ENCODE measurements around the gene ASPSCR1.

ASPSCR1 gene

DNA sequence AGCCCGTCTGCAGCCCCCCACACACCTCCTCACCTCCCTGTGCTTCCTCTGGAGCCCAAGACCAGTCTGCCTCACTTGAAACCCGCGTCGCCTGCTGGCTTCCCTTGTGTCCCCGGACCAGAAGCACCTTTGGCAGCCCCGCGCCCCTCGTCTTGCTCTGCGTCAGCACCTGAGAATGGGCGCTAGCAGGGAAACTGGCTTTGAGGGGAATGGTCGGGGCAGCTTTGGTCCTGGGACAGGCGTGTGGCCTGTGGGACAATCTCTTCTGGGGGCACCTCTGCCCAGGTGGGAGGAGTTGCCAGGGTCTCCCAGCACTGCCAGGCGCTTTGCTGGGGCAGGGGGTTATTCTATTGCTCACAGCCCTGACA is 46.3 kb upstream of the ASPSCR1 start:
- TF ChIP-seq, protein P1, sequence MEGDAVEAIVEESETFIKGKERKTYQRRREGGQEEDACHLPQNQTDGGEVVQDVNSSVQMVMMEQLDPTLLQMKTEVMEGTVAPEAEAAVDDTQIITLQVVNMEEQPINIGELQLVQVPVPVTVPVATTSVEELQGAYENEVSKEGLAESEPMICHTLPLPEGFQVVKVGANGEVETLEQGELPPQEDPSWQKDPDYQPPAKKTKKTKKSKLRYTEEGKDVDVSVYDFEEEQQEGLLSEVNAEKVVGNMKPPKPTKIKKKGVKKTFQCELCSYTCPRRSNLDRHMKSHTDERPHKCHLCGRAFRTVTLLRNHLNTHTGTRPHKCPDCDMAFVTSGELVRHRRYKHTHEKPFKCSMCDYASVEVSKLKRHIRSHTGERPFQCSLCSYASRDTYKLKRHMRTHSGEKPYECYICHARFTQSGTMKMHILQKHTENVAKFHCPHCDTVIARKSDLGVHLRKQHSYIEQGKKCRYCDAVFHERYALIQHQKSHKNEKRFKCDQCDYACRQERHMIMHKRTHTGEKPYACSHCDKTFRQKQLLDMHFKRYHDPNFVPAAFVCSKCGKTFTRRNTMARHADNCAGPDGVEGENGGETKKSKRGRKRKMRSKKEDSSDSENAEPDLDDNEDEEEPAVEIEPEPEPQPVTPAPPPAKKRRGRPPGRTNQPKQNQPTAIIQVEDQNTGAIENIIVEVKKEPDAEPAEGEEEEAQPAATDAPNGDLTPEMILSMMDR (conservative IDR thresholded peaks at IDR 0.05; ENCODE audit: low read depth, low read length), result no peak
- DNase-seq (ENCODE audit: low read depth), result no peak
- H3K4me3 ChIP-seq (ENCODE audit: low read length), result no peak overlapping the region

DNA sequence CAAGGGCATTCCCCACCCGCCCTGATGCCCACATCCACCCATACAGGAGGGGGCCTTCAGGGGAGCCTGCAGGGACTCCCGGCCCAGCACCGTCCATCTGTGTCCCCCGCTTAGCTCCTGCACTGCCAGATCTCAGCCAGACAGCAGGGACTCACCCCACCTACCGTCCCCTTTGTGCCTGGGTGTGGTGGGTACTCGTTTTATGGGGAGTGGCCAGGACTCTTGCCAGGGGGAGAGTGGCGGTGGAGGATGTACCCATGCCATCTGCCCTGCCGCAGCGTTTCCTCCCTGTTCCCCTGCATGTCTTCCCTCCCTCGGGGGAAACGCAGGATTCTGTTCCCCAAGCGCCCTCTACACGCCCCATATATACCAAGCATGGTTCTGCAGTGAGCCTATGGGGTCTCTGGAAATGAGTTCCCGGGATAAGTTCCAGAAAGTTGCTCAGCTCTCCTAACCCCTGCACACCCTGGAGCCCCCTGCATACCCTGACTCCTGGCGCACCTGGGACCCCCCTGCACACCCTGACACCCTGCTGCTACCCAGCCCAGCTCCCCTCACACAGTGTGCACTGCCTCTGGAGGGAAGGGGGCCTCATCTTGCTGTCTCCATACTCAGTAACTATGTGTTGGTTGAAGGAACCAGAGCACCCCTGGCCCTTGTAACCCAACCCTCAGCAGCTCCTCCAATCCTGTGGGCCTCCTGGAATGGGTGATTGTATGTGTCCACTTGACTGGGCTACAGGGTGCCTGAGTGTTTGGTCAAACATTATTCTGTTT is 45.7 kb upstream of the ASPSCR1 start:
- no peak overlapping the region for H3K4me3 ChIP-seq (ENCODE audit: low read length)
- DNase-seq (ENCODE audit: low read depth), result no peak
- TF ChIP-seq, protein P1 (conservative IDR thresholded peaks at IDR 0.05; ENCODE audit: low read depth, low read length), result no peak

DNA sequence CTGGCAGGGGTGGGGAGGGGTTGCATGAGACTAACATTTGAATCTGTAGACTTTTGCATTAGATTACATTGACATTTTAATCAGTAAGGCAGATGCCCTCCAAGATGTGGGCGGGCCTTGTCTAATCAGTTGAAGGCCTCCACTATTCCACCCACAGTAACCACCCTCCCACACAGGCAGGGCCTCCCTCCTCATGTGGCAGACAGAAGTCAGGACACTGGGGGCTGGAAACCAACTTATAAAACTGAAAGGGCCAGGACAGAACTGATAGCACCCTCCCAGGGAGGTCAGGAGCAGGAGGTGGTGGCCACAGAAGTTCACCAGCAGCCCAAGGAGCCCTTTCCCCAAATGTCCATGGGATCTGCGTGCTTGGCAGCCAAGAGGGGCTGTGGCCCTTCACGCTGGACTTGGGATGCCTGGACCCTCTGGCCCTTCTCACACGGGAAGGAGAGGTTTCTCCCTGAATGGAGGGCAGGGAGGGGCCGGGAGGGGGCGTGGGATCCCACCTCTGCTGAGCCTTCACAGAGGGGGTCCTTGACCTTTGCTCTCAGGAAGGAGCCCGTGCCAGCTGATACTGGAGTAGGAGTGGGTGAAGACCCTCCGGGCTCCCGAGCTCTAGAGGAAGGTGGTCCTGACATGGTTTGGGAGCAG is 45.0 kb upstream of the ASPSCR1 start:
- TF ChIP-seq, protein P1 (conservative IDR thresholded peaks at IDR 0.05; ENCODE audit: low read depth, low read length), result no peak
- DNase-seq (ENCODE audit: low read depth), result no peak
- no peak overlapping the region for H3K4me3 ChIP-seq (ENCODE audit: low read length)

DNA sequence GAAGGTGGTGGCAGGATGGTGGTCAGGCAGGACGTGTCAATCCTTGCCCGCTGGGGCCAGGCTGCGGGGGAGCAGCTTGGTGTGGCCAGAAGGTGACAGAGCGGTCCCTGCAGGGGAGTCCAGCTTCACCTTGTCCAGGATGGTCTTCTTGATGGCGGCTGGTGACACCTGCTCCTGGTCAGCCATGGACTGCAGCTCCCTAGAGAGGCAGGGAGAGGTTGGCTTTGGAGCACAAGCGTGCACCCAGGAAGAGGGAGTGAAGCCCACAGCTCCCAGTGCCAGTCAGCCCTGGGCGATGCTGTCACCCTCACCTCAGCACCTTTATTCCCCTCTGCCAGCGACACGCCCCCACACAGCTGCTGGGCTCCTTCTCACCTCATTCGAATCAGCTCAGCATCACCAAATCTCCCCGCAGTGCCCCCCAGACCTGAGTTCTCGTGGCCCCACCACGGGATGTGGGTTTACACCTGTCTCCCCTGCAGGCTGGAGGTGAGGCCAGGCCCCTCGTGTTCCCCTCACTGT is 44.2 kb upstream of the ASPSCR1 start:
- TF ChIP-seq, protein P1 (conservative IDR thresholded peaks at IDR 0.05; ENCODE audit: low read depth, low read length), result no peak
- DNase-seq (ENCODE audit: low read depth), result no peak
- no peak overlapping the region for H3K4me3 ChIP-seq (ENCODE audit: low read length)

DNA sequence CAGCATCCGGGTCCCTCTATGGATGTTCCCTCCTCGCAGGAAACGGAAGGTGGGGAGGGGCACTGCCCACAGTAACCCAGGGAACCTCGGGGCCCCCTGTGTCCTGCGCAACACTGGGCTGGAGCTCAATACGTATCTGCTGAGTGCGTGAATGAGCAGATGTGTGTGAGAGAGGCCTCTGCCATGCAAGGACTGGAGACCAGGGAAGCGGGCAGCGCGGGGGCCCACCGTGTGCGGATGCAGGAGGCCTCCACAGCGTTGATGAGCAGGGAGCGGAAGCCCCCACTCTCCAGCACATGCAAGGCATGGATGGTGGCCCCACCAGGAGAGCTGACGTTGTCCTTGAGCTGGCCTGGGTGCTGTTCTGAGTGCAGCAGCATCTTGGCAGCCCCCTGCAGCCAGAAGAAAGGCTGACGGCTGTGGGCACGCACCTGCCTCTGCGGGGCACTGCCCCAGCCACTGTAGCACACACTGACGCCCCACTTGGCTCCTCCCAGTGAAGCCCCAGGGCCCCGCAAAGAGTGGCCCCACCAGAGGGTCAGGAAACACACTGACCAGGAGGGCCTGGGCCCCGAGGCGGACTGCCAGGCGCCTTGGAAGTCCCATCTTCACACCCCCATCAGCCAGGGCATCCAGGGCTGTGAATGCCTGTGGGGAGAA is 43.2 kb upstream of the ASPSCR1 start:
- TF ChIP-seq, protein P1 (conservative IDR thresholded peaks at IDR 0.05; ENCODE audit: low read depth, low read length), result no peak
- no peak overlapping the region for H3K4me3 ChIP-seq (ENCODE audit: low read length)

GRCh38 chr17:81934850-81935708 is 42.4 kb upstream of the ASPSCR1 start:
- TF ChIP-seq, protein P1 (conservative IDR thresholded peaks at IDR 0.05; ENCODE audit: low read depth, low read length), result no peak
- DNase-seq (ENCODE audit: low read depth), result no peak
- no peak overlapping the region for H3K4me3 ChIP-seq (ENCODE audit: low read length)

More for the DNA sequence above, 43.2 kb upstream of the ASPSCR1 start:
- no peak for DNase-seq (ENCODE audit: low read depth)

All from retinal pigment epithelial cell (primary cell).